ENCODE measurements around the gene GABRG3. TPM values are rescaled to one million over a fixed set of nuclear protein-coding genes. Genes with fewer than 3 reads are reported as not detected.
"Not testable (repeated sequence)": the region's sequence is repeated elsewhere in the genome, so short reads cannot be mapped to it uniquely, and the experiment has no call there.

Gene GABRG3
- total RNA-seq, 3 donors from 2014 or later, result not detected

GRCh38 chr15:27377391-27377790 lies 406.4 kb downstream of the GABRG3 start:
- not testable (repeated sequence) for H3K36me3 Mint-ChIP-seq (ENCODE audit: insufficient read depth); H3K27me3 Mint-ChIP-seq (ENCODE audit: low read depth)

GRCh38 chr15:27382361-27383025 lies 411.5 kb downstream of the GABRG3 start:
- no peaks in the 10 kb centered on the region for H3K27me3 Mint-ChIP-seq (ENCODE audit: low read depth)
- no peak overlapping the region for H3K4me3 Mint-ChIP-seq
- no peaks in the 10 kb centered on the region for H3K36me3 Mint-ChIP-seq (ENCODE audit: insufficient read depth)
- DNase-seq (no peak), ATAC-seq (no peak)
- peaks cover 30% of the 10 kb centered on the region for H3K9me3 Mint-ChIP-seq
- H3K4me1 Mint-ChIP-seq (ENCODE audit: low read depth), result no peaks in the 10 kb centered on the region

More at GRCh38 chr15:27377391-27377790, 406.4 kb downstream of the GABRG3 start:
- not testable (repeated sequence) for H3K4me1 Mint-ChIP-seq (ENCODE audit: low read depth); ATAC-seq; H3K4me3 Mint-ChIP-seq; DNase-seq
- H3K9me3 Mint-ChIP-seq, result peaks cover 32% of the 10 kb centered on the region

GRCh38 chr15:27383726-27384125 lies 412.7 kb downstream of the GABRG3 start:
- Mint-ChIP-seq H3K4me1 (ENCODE audit: low read depth) (no peaks in the 10 kb centered on the region), H3K36me3 (ENCODE audit: insufficient read depth) (no peaks in the 10 kb centered on the region), H3K27me3 (ENCODE audit: low read depth) (no peaks in the 10 kb centered on the region), H3K4me3 (no peak overlapping the region), H3K9me3 (peaks cover 32% of the 10 kb centered on the region)
- ATAC-seq (no peak), DNase-seq (no peak)

- ATAC-seq (no peak), DNase-seq (no peak)
- no peaks in the 10 kb centered on the region for H3K27me3 Mint-ChIP-seq (ENCODE audit: low read depth)
- no peaks in the 10 kb centered on the region for H3K36me3 Mint-ChIP-seq (ENCODE audit: insufficient read depth)
- H3K4me1 Mint-ChIP-seq (ENCODE audit: low read depth), result no peaks in the 10 kb centered on the region
- peaks cover 11% of the 10 kb centered on the region for H3K9me3 Mint-ChIP-seq
- H3K4me3 Mint-ChIP-seq, result no peak overlapping the region
Observed at GRCh38 chr15:27392163-27392562, 421.2 kb downstream of the GABRG3 start.

GRCh38 chr15:27396521-27396920 lies 425.5 kb downstream of the GABRG3 start:
- no peaks in the 10 kb centered on the region for H3K36me3 Mint-ChIP-seq (ENCODE audit: insufficient read depth)
- ATAC-seq (no peak), DNase-seq (no peak)
- H3K27me3 Mint-ChIP-seq (ENCODE audit: low read depth), result no peaks in the 10 kb centered on the region
- peaks cover 14% of the 10 kb centered on the region for H3K9me3 Mint-ChIP-seq
- H3K4me3 Mint-ChIP-seq, result no peak overlapping the region
- H3K4me1 Mint-ChIP-seq (ENCODE audit: low read depth), result no peaks in the 10 kb centered on the region

GRCh38 chr15:27396996-27397395 lies 426.0 kb downstream of the GABRG3 start:
- ATAC-seq, result no peak
- peaks cover 16% of the 10 kb centered on the region for H3K9me3 Mint-ChIP-seq
- H3K4me1 Mint-ChIP-seq (ENCODE audit: low read depth), result no peaks in the 10 kb centered on the region
- H3K36me3 Mint-ChIP-seq (ENCODE audit: insufficient read depth), result no peaks in the 10 kb centered on the region
- H3K27me3 Mint-ChIP-seq (ENCODE audit: low read depth), result no peaks in the 10 kb centered on the region
- no peak for DNase-seq
- H3K4me3 Mint-ChIP-seq, result no peak overlapping the region

- Mint-ChIP-seq H3K36me3 (ENCODE audit: insufficient read depth) (no peaks in the 10 kb centered on the region), H3K4me1 (ENCODE audit: low read depth) (no peaks in the 10 kb centered on the region), H3K4me3 (no peak overlapping the region), H3K27me3 (ENCODE audit: low read depth) (no peaks in the 10 kb centered on the region), H3K9me3 (peaks cover 20% of the 10 kb centered on the region)
- ATAC-seq, result no peak
- DNase-seq, result no peak
Observed at GRCh38 chr15:27398631-27399161, 427.7 kb downstream of the GABRG3 start.

GRCh38 chr15:27399241-27399640 lies 428.3 kb downstream of the GABRG3 start:
- no peaks in the 10 kb centered on the region for H3K4me1 Mint-ChIP-seq (ENCODE audit: low read depth)
- ATAC-seq (no peak), DNase-seq (no peak)
- H3K4me3 Mint-ChIP-seq, result no peak overlapping the region
- no peaks in the 10 kb centered on the region for H3K36me3 Mint-ChIP-seq (ENCODE audit: insufficient read depth)
- no peaks in the 10 kb centered on the region for H3K27me3 Mint-ChIP-seq (ENCODE audit: low read depth)
- H3K9me3 Mint-ChIP-seq, result peaks cover 20% of the 10 kb centered on the region

- DNase-seq (no peak), ATAC-seq (no peak)
- Mint-ChIP-seq H3K27me3 (ENCODE audit: low read depth) (no peaks in the 10 kb centered on the region), H3K4me1 (ENCODE audit: low read depth) (no peaks in the 10 kb centered on the region), H3K4me3 (no peak overlapping the region), H3K9me3 (peaks cover 24% of the 10 kb centered on the region), H3K36me3 (ENCODE audit: insufficient read depth) (no peaks in the 10 kb centered on the region)
Observed at GRCh38 chr15:27401471-27401870, 430.5 kb downstream of the GABRG3 start.

GRCh38 chr15:27408428-27408827 lies 437.4 kb downstream of the GABRG3 start:
- DNase-seq, result no peak
- Mint-ChIP-seq H3K27me3 (ENCODE audit: low read depth) (no peaks in the 10 kb centered on the region), H3K4me3 (no peak overlapping the region), H3K9me3 (peaks cover 16% of the 10 kb centered on the region), H3K36me3 (ENCODE audit: insufficient read depth) (no peaks in the 10 kb centered on the region), H3K4me1 (ENCODE audit: low read depth) (no peaks in the 10 kb centered on the region)
- no peak for ATAC-seq

- Mint-ChIP-seq H3K4me3 (no peak overlapping the region), H3K4me1 (ENCODE audit: low read depth) (no peaks in the 10 kb centered on the region), H3K27me3 (ENCODE audit: low read depth) (no peaks in the 10 kb centered on the region), H3K9me3 (peaks cover 8% of the 10 kb centered on the region), H3K36me3 (ENCODE audit: insufficient read depth) (no peaks in the 10 kb centered on the region)
- ATAC-seq, result no peak
- no peak for DNase-seq
Observed at GRCh38 chr15:27410996-27411605, 440.1 kb downstream of the GABRG3 start.

GRCh38 chr15:27412415-27412814 lies 441.4 kb downstream of the GABRG3 start:
- Mint-ChIP-seq H3K9me3 (peaks cover 4% of the 10 kb centered on the region), H3K36me3 (ENCODE audit: insufficient read depth) (no peaks in the 10 kb centered on the region), H3K27me3 (ENCODE audit: low read depth) (no peaks in the 10 kb centered on the region), H3K4me3 (no peak overlapping the region), H3K4me1 (ENCODE audit: low read depth) (no peaks in the 10 kb centered on the region)
- DNase-seq, result no peak
- ATAC-seq, result no peak

- no peaks in the 10 kb centered on the region for H3K36me3 Mint-ChIP-seq (ENCODE audit: insufficient read depth)
- H3K9me3 Mint-ChIP-seq, result peaks cover 8% of the 10 kb centered on the region
Observed at GRCh38 chr15:27414168-27414870, 443.3 kb downstream of the GABRG3 start.

GRCh38 chr15:27418726-27419125 lies 447.7 kb downstream of the GABRG3 start:
- DNase-seq (no peak), ATAC-seq (no peak)
- H3K4me3 Mint-ChIP-seq, result no peak overlapping the region
- H3K27me3 Mint-ChIP-seq (ENCODE audit: low read depth), result no peaks in the 10 kb centered on the region
- no peaks in the 10 kb centered on the region for H3K36me3 Mint-ChIP-seq (ENCODE audit: insufficient read depth)
- no peaks in the 10 kb centered on the region for H3K4me1 Mint-ChIP-seq (ENCODE audit: low read depth)
- peaks cover 12% of the 10 kb centered on the region for H3K9me3 Mint-ChIP-seq

More at GRCh38 chr15:27414168-27414870, 443.3 kb downstream of the GABRG3 start:
- H3K4me3 Mint-ChIP-seq, result no peak overlapping the region
- no peaks in the 10 kb centered on the region for H3K27me3 Mint-ChIP-seq (ENCODE audit: low read depth)
- H3K4me1 Mint-ChIP-seq (ENCODE audit: low read depth), result no peaks in the 10 kb centered on the region
- DNase-seq, result no peak
- no peak for ATAC-seq

Measured in activated T-cell treated with anti-CD3 and anti-CD28 coated beads, Interleukin-2, amount 50 U/mL, for 4 hours (primary cell).